Spleen (tissue), 3 donors: ENCODE measurements around the gene CACNA1C.

ENCODE experiments used
- POLR2A ChIP-seq, 3 donors: fragments of 450-650 bp; IDR thresholded peaks; one replicate each; pipeline ENCODE4 v1.5.1; 2017; ENCODE audit warnings: antibody characterized with exemption in 3 of 3, mild to moderate bottlenecking in 1 of 3
- POLR2AphosphoS5 ChIP-seq, 3 donors: sonication (generic); formaldehyde crosslinking; IDR thresholded peaks; one replicate each; pipeline ENCODE4 v1.5.1; 2017; ENCODE audit warnings: antibody characterized with exemption in 3 of 3

- TF ChIP-seq POLR2A (IDR thresholded peaks at IDR 0.05) (no peak), POLR2AphosphoS5 (IDR thresholded peaks at IDR 0.05) (no peak)
Observed at GRCh38 chr12:2495417-2496112, 442.8 kb downstream of the CACNA1C start.
